TTC549 (cell line): Measurements from ENCODE around the gene SIGLEC1.
A peak's percentile ranks its signal among the peaks of the same experiment; 100 is the strongest.

Experiments used
- FAIRE-seq: peaks from 2 replicates; lab custom pipeline; 2012; peaks lifted over from hg19 to GRCh38; lab: Jason Lieb, UNC

SIGLEC1 gene

GRCh38 chr20:3698591-3699001 lies 13.8 kb downstream of the SIGLEC1 start:
- no peak for FAIRE-seq

- FAIRE-seq = no peak
Measured at GRCh38 chr20:3697588-3698305, 14.7 kb downstream of the SIGLEC1 start.

GRCh38 chr20:3696745-3697587 lies 15.4 kb downstream of the SIGLEC1 start:
- no peak for FAIRE-seq

- no peak for FAIRE-seq
Measured at GRCh38 chr20:3696200-3696599, 16.2 kb downstream of the SIGLEC1 start.

GRCh38 chr20:3694864-3695263 lies 17.5 kb downstream of the SIGLEC1 start:
- FAIRE-seq = no peak

GRCh38 chr20:3693376-3693775 lies 19.0 kb downstream of the SIGLEC1 start:
- FAIRE-seq = no peak

- FAIRE-seq = no peak
Measured at GRCh38 chr20:3692706-3693294, 19.6 kb downstream of the SIGLEC1 start.

- no peak for FAIRE-seq
Measured at GRCh38 chr20:3691897-3692296, 20.5 kb downstream of the SIGLEC1 start.

GRCh38 chr20:3691306-3691705 lies 21.1 kb downstream of the SIGLEC1 start:
- no peak for FAIRE-seq

GRCh38 chr20:3690413-3690812 lies 22.0 kb downstream of the SIGLEC1 start:
- FAIRE-seq = no peak

- FAIRE-seq = no peak
Measured at GRCh38 chr20:3689978-3690377, 22.4 kb downstream of the SIGLEC1 start.

- peak; percentile 59 for FAIRE-seq
Measured at GRCh38 chr20:3687655-3688054, 24.7 kb downstream of the SIGLEC1 start.

- FAIRE-seq = no peak
Measured at GRCh38 chr20:3686867-3687321, 25.5 kb downstream of the SIGLEC1 start.

- no peak for FAIRE-seq
Measured at GRCh38 chr20:3686421-3686820, 26.0 kb downstream of the SIGLEC1 start.

GRCh38 chr20:3685341-3685740 lies 27.1 kb downstream of the SIGLEC1 start:
- FAIRE-seq = no peak

- FAIRE-seq = no peak
Measured at GRCh38 chr20:3681931-3682781, 30.2 kb downstream of the SIGLEC1 start, which contains the start of gene ADAM33. TSS of gene ADAM33 (minus strand) at chr20:3682010. CDS start at chr20:3682004, 6 bp downstream.

GRCh38 chr20:3681352-3681930 lies 31.0 kb downstream of the SIGLEC1 start:
- no peak for FAIRE-seq

GRCh38 chr20:3680701-3681351 lies 31.6 kb downstream of the SIGLEC1 start:
- FAIRE-seq = no peak

GRCh38 chr20:3679749-3680700 lies 32.4 kb downstream of the SIGLEC1 start:
- FAIRE-seq = no peak
